Spinal cord (tissue), 10 donors: ENCODE results near the gene KHK. TPM values are rescaled to one million over a fixed set of nuclear protein-coding genes. Genes with fewer than 3 reads are reported as not detected.
A peak's percentile ranks its signal among the peaks of the same experiment; 100 is the strongest.
"Not testable (repeated sequence)": the region's sequence is repeated elsewhere in the genome, so short reads cannot be mapped to it uniquely, and the experiment has no call there.

Source experiments
- DNase-seq, 6 donors: peaks; one replicate each; pipeline versions ENCODE4 v3.0.0 to v3.0.0-alpha.2; 2013 to 2015; ENCODE audit warnings: low spot score in 6 of 6, low read depth in 4 of 6
- H3K27ac ChIP-seq: one replicate; pipeline ENCODE4 v1.5.1; 2013; ENCODE audit warnings: low read depth, low read length, control low read depth
- H3K27me3 ChIP-seq: one replicate; pipeline ENCODE4 v1.6.1; 2013; ENCODE audit warnings: low read length; ENCODE audit not compliant: control insufficient read depth, insufficient read depth
- H3K36me3 ChIP-seq: one replicate; pipeline ENCODE4 v1.6.1; 2013; ENCODE audit warnings: low read length; ENCODE audit not compliant: control insufficient read depth, insufficient read depth
- H3K4me1 ChIP-seq: one replicate; pipeline ENCODE4 v1.6.1; 2013; ENCODE audit warnings: low read length; ENCODE audit not compliant: control insufficient read depth, insufficient read depth
- H3K4me3 ChIP-seq: one replicate; pipeline ENCODE4 v1.5.1; 2013; ENCODE audit warnings: low read depth, low read length, control low read depth
- H3K9me3 ChIP-seq: one replicate; pipeline ENCODE4 v1.6.1; 2013; ENCODE audit warnings: low read length; ENCODE audit not compliant: control insufficient read depth, insufficient read depth
- WGBS: methylation state at CpG from one replicate; pipeline ENCODE4 v1.1.5; 2013; ENCODE audit warnings: missing lambda C conversion rate; ENCODE audit not compliant: insufficient coverage; 5-methylcytosine and 5-hydroxymethylcytosine counted together
- polyA plus RNA-seq, 2 donors: library from polyadenylated mRNA; unstranded; fragments of 120-200 nt; gene quantifications; one replicate each; pipeline ENCODE4 v1.2.1, GENCODE V29; 2013; ENCODE audit not compliant: insufficient read length in 2 of 2
- total RNA-seq, 2 donors: library from RNA; depleted of rRNA in 1 of 2; stranded (reverse); fragments of 120-200 nt in 1 of 2; fragments of >200 nt in 1 of 2; gene quantifications; one replicate each; pipeline versions ENCODE4 v1.2.3 to v1.2.4, GENCODE V29; 2013 to 2014
- donor health status: healthy.

Gene KHK
- total and polyA plus RNA-seq, 4 donors, result 4.1 to 19.1 (median 11.5) TPM

DNA sequence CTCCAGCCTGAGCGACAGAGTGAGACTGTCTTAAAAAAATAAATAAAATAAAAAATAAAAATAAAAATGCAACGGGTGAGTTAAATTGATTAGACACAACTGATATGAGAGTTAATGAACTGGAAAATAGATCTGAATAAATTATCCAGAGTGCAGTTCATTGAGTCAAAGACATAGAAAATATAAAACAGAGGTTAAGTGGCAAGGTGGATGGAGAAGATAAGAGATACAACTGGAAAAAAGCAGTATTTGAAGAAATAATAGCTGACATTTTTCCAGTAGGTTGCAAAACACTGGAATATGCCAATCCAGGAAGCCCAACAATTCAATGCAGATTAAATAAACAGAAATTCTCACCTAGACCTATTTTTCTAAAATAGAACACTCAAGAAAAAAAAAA lies 21.6 kb downstream of the KHK start:
- no CpG with 5 or more reads among the region's 2 CpGs for WGBS
- Histone ChIP-seq H3K4me1 (no peaks in the 10 kb centered on the region), H3K9me3 (no peaks in the 10 kb centered on the region), H3K27ac (no peak overlapping the region), H3K36me3 (peaks cover 12% of the 10 kb centered on the region), H3K27me3 (no peaks in the 10 kb centered on the region), H3K4me3 (no peak overlapping the region)
- no peak for DNase-seq

DNA sequence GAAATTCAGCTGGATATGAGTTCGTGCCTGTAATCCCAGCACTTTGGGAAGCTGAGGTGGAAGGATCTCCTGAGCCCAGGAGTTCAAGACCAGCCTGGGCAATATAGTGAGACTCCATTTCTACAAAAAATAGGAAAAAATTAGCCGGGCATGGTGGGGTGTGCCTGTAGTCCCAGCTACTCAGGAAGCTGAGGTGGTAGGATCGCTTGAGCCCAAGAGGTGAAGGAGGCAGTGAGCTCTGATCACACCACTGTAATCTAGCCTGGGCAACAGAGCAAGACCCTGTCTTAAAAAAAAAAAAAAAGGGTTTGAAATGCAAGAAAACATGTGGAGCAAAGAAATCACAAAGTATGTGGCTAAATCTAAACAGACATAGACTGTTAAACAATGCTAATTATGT lies 22.5 kb downstream of the KHK start:
- Histone ChIP-seq H3K4me3 (no peak overlapping the region), H3K27me3 (no peaks in the 10 kb centered on the region), H3K4me1 (no peaks in the 10 kb centered on the region), H3K9me3 (no peaks in the 10 kb centered on the region), H3K27ac (no peak overlapping the region), H3K36me3 (peaks cover 10% of the 10 kb centered on the region)
- DNase-seq, result no peak
- WGBS, result 100% methylated on average over 2 of the region's 3 CpGs

DNA sequence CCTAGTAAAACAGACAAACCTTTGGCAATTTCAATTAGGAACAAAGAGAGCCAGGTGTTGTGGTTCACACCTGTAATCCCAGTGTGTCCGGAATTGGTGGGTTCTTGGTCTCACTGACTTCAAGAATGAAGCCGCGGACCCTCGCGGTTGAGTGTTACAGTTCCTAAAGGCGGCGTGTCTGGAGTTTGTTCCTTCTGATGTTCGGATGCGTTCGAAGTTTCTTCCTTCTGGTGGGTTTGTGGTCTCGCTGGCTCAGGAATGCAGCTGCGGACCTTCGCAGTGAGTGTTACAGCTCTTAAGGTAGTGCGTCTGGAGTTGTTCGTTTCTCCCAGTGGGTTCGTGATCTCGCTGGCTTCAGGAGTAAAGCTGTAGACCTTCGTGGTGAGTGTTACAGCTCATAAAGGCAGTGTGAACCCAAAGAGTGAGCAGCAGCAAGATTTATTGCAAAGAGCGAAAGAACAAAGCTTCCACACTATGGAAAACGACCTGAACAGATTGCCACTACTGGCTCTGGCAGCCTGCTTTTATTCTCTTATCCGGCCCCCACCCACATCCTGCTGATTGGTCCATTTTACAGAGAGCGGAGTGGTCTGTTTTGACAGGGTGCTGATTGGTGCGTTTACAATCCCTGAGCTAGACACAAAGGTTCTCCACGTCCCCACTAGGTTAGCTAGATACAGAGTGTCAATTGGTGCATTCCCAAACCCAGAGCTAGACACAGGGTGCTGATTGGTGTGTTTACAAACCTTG lies 24.2 kb downstream of the KHK start:
- H3K36me3 ChIP-seq, result not testable (repeated sequence)

DNA sequence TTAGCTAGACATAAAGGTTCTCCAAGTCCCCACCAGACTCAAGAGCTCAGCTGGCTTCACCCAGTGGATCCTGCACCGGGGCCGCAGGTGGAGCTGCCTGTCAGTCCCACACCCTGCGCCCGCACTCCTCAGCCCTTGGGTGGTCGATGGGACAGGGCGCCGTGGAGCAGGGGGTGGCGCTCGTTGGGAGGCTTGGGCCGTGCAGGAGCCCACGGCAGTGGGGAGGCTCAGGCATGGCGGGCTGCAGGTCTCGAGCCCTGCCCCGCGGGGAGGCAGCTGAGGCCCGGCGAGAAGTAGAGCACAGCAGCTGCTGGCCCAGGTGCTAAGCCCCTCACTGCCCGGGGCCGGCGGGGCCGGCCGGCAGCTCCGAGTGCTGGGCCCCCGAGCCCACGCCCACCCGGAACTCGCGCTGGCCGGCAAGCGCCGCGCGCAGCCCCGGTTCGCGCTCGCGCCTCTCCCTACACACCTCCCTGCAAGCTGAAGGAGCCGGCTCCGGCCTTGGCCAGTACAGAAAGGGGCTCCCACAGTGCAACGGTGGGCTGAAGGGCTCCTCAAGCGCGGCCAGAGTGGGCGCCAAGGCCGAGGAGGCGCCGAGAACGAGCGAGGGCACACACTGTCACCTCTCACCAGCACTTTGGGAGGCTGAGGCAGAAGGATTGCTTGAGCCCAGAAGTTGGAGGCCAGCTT lies 25.0 kb downstream of the KHK start:
- H3K4me3 ChIP-seq, H3K4me1 ChIP-seq, H3K9me3 ChIP-seq, H3K27ac ChIP-seq, H3K27me3 ChIP-seq, H3K36me3 ChIP-seq, DNase-seq: not testable (repeated sequence)
- WGBS, result 92% methylated on average over 49 of the region's 49 CpGs

More for the DNA sequence above, 24.2 kb downstream of the KHK start:
- 82% methylated on average over 17 of the region's 24 CpGs for WGBS
- H3K9me3 ChIP-seq, H3K4me1 ChIP-seq, DNase-seq, H3K27ac ChIP-seq, H3K27me3 ChIP-seq, H3K4me3 ChIP-seq: not testable (repeated sequence)

DNA sequence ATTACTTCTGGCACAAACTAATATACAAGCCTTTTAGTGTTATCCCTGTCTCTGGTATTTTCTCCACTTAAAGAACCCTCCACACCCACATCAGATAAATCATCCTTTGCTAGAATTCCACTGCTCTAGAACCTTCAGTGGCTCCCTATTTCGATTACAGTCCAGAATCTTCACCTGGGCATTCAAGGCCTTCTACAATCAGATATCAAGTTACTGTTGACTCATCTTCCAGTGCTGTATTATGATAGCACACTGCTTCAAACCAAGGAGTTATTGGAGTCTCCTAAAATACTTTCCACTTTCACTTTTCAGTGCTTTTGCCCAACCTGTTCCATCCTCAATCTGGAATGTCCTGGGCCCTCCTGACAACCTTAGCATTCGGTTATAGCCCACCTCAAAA lies 28.9 kb downstream of the KHK start:
- no peak for DNase-seq
- Histone ChIP-seq H3K4me3 (no peak overlapping the region), H3K27ac (no peak overlapping the region), H3K27me3 (peaks cover 9% of the 10 kb centered on the region), H3K4me1 (peaks cover 10% of the 10 kb centered on the region), H3K36me3 (peaks cover 5% of the 10 kb centered on the region), H3K9me3 (no peaks in the 10 kb centered on the region)
- WGBS, result 75% methylated on average over 2 of the region's 2 CpGs

DNA sequence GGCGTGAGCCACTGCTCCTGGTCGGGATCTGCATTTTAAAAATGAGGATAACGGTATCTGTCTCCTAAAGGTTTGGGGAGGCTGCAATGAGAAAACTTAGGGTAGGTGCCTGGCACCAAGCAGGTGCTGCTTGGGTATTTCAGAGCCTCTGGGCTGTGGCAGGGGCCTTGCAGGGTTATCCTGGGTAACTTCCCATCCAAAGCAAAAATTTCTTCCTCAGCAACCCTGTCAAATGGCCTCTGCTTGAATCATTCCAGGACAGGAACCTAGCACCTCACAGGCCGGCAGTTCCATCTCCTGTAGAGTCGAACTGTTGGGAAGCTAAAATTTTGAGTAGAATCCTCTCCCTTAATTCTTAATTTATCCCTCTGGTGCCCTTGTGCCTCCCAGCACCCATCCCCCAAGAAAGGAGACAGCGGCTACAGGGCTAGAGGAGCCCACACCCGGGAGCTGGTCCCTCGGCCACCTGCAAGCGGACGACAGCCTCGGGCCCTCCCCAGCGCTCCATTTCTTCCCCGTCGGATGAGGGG lies 31.5 kb downstream of the KHK start:
- 19% methylated on average over 12 of the region's 14 CpGs for WGBS
- H3K36me3 ChIP-seq, result peaks cover 2% of the 10 kb centered on the region
- peak in 1 of 6 donors; percentile 52 for DNase-seq
- no peaks in the 10 kb centered on the region for H3K9me3 ChIP-seq
- H3K27me3 ChIP-seq, result peaks cover 9% of the 10 kb centered on the region
- no peak overlapping the region for H3K27ac ChIP-seq
- H3K4me1 ChIP-seq, result peaks cover 15% of the 10 kb centered on the region
- peak overlapping the region; percentile 47 for H3K4me3 ChIP-seq

DNA sequence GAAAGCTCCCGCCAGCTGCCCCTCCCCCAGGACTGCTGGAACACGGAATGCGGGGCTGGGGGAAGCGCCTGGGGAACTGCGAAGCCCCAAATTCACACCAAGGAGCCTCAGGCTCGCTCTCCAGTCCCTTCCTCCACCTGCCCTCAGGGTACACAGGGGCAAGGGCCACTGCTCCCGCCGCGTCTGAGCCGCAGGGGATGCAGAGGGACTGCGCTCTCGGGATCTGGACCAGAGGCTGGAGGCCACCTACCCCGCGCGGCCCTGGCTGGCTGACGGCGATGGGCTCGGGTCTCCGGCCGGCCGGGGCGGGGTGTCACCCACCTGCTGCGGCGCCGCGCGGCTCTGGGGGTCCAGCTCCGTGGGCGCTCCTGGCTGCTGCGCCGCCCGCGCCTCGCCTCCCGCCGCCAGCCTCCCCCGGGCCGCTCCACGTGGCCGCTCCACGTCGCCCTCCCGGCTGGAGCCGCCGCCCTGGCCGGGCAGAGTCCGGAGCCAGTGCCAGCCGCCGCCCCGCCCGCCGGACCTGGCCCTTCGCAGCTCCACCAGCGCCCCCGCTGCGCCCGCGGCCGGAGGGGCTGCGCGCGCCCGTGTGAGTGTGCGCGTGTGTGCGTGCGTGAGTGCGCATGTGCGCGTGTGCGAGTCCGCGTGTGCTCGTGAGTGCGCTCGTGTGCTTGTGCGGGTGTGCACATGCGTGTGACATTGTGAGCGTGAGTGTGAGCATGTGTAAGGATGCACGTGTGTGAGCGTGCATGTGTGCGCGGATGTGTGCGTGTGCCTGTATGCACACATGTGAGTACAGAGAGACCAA lies 32.2 kb downstream of the KHK start, which contains the start of gene CGREF1:
Gene CGREF1, minus strand, starts transcription at position 604 of the 805 bp plus-strand sequence. CDS start 14,762 bp downstream, outside the sequence.
- no peaks in the 10 kb centered on the region for H3K9me3 ChIP-seq
- DNase-seq, result peak in 3 of 6 donors; percentile 51 to 89 (median 80)
- peaks cover 21% of the 10 kb centered on the region for H3K4me1 ChIP-seq
- H3K4me3 ChIP-seq, result peak within 1 kb of the TSS; percentile 47
- peaks cover 2% of the 10 kb centered on the region for H3K36me3 ChIP-seq
- peaks cover 9% of the 10 kb centered on the region for H3K27me3 ChIP-seq
- no peak within 1 kb of the TSS for H3K27ac ChIP-seq
- WGBS, result 4% methylated on average over 84 of the region's 84 CpGs

DNA sequence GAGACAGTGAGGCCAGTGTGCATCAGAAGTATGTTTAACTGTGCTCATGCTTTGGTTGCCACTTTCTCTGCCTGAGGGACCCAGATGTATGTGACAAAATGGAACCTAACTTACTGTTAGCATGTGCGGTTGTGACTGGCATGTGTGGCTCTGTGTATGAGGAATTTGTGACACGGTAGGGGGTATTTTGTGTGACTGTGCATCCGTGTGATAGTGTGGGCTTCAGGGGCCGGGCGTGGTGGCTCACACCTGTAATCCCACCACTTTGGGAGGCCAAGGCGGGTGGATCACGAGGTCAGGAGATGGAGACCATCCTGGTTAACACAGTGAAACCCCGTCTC lies 32.7 kb downstream of the KHK start:
- H3K36me3 ChIP-seq, H3K27ac ChIP-seq, DNase-seq, H3K9me3 ChIP-seq, H3K27me3 ChIP-seq: not testable (repeated sequence)
- Histone ChIP-seq H3K4me1 (peaks cover 25% of the 10 kb centered on the region), H3K4me3 (peak overlapping the region; percentile 14)
- 84% methylated on average over 6 of the region's 8 CpGs for WGBS

DNA sequence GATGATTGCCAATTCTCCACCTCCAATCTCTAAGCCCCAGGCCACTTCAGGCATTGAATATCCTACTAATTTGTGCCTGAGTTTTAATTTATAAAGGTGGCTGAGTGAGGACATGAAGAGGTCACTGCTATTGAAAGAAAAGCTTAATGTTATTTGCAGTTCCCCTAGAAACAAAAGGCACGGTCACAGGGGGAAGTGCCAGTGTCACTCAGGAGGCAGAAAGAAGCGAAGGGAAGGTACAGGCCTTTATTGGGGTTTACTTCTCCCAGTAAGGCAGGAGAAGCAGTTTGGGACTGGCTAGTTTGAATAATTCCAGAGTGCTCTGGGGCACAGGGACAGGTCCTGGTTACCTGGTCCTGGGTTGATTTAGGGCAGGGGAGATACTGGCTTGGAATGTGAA lies 35.3 kb downstream of the KHK start:
- peaks cover 9% of the 10 kb centered on the region for H3K27me3 ChIP-seq
- H3K9me3 ChIP-seq, result no peaks in the 10 kb centered on the region
- H3K4me1 ChIP-seq, result peaks cover 25% of the 10 kb centered on the region
- no peak overlapping the region for H3K4me3 ChIP-seq
- DNase-seq, result no peak
- 59% methylated on average over 2 of the region's 2 CpGs for WGBS
- no peaks in the 10 kb centered on the region for H3K36me3 ChIP-seq
- no peak overlapping the region for H3K27ac ChIP-seq
